G401 (cell line): ENCODE results near the gene PPFIBP2. TPM values are rescaled to one million over a fixed set of nuclear protein-coding genes. Genes with fewer than 3 reads are reported as not detected.

Source experiments
- DNase-seq: peaks from one replicate; pipeline ENCODE4 v3.0.0-alpha.2; 2015; ENCODE audit warnings: low spot score
- in situ Hi-C: cut with HindIII; loops from 2 replicates; pipeline ENCODE4 v1.10.0; 2016; ENCODE audit warnings: low sequenced_read_pairs, mixed read lengths
- total RNA-seq: library from RNA; depleted of rRNA; stranded (reverse); fragments of >200 nt; shearing (Covaris generic); gene quantifications from 2 replicates; pipeline ENCODE4 v1.2.3, GENCODE V29; 2014

The PPFIBP2 gene
- total RNA-seq, 1 experiment from 2014 or later = 24.2 TPM

- in situ Hi-C loops = no loop called here
- no peak for DNase-seq
Measured at GRCh38 chr11:7670641-7671040, 156.8 kb downstream of the PPFIBP2 start.

GRCh38 chr11:7671347-7672215 is 157.8 kb downstream of the PPFIBP2 start:
- DNase-seq = no peak
- in situ Hi-C loops = no loop called here

GRCh38 chr11:7672276-7672959 is 158.6 kb downstream of the PPFIBP2 start:
- no peak for DNase-seq
- in situ Hi-C loops = no loop called here

GRCh38 chr11:7672960-7673723 is 159.3 kb downstream of the PPFIBP2 start, which contains the start of gene CYB5R2:
TSS of gene CYB5R2 (minus strand) at chr11:7673500. CDS start at chr11:7672825, 675 bp downstream.
- DNase-seq = no peak
- in situ Hi-C loops = no loop called here

- DNase-seq = no peak
- in situ Hi-C loops = no loop called here
Measured at GRCh38 chr11:7673724-7674434, 160.1 kb downstream of the PPFIBP2 start.

- no peak for DNase-seq
- in situ Hi-C loops = no loop called here
Measured at GRCh38 chr11:7675631-7676030, 161.8 kb downstream of the PPFIBP2 start.

- DNase-seq = no peak
- in situ Hi-C loops = no loop called here
Measured at GRCh38 chr11:7677071-7677470, 163.3 kb downstream of the PPFIBP2 start.

GRCh38 chr11:7677796-7678201 is 164.0 kb downstream of the PPFIBP2 start:
- DNase-seq = no peak
- in situ Hi-C loops = no loop called here

- DNase-seq = no peak
- in situ Hi-C loops = no loop called here
Measured at GRCh38 chr11:7683571-7683970, 169.8 kb downstream of the PPFIBP2 start.

GRCh38 chr11:7686761-7687160 is 173.0 kb downstream of the PPFIBP2 start:
- in situ Hi-C loops = no loop called here

GRCh38 chr11:7687386-7687785 is 173.6 kb downstream of the PPFIBP2 start:
- in situ Hi-C loops = no loop called here
- no peak for DNase-seq

More at GRCh38 chr11:7686761-7687160, 173.0 kb downstream of the PPFIBP2 start:
- no peak for DNase-seq

GRCh38 chr11:7688238-7688826 is 174.5 kb downstream of the PPFIBP2 start:
- in situ Hi-C loops = no loop called here
- peak; percentile 36 for DNase-seq

GRCh38 chr11:7689239-7689638 is 175.4 kb downstream of the PPFIBP2 start:
- in situ Hi-C loops = no loop called here
- DNase-seq = no peak

GRCh38 chr11:7690648-7691047 is 176.8 kb downstream of the PPFIBP2 start:
- in situ Hi-C loops = no loop called here
- no peak for DNase-seq

GRCh38 chr11:7691759-7692350 is 178.1 kb downstream of the PPFIBP2 start:
- in situ Hi-C loops = no loop called here

GRCh38 chr11:7692426-7692825 is 178.6 kb downstream of the PPFIBP2 start:
- no peak for DNase-seq
- in situ Hi-C loops = no loop called here

More at GRCh38 chr11:7691759-7692350, 178.1 kb downstream of the PPFIBP2 start:
- DNase-seq = no peak

- no peak for DNase-seq
- in situ Hi-C loops = no loop called here
Measured at GRCh38 chr11:7694235-7694634, 180.4 kb downstream of the PPFIBP2 start.

GRCh38 chr11:7696424-7696823 is 182.6 kb downstream of the PPFIBP2 start:
- DNase-seq = no peak
- in situ Hi-C loops = no loop called here
